Epithelial cell of prostate (primary cell): ENCODE measurements around the gene CHI3L1.

Source experiments
- DNase-seq: peaks from one replicate; pipeline ENCODE4 v3.0.0-alpha.2; 2011; ENCODE audit warnings: low read depth, low spot score
- H3K27ac ChIP-seq: fragments of 450-650 bp; 2 replicates; pipeline ENCODE4 v1.5.1; 2017; ENCODE audit warnings: mild to moderate bottlenecking

Gene CHI3L1

DNA sequence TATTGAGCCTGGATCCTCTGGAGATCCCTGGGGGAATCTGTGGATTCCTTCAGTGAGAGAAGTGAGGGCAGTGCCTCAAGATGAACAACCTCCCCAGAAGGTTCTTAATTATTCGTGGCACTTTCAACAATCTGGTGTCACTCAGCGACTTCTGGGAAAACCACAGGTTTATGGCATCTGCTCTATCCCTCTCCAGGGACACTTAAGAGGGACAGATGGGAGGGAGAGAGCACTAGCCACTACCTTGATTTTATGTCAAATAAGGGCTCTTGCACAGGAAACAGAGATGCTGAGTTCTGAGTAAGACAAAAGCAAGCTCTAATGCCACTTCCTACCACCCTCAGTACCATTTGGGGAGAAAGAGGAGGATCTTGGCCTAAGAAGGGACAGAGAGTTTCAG lies 21.2 kb upstream of the CHI3L1 start:
- no peak for DNase-seq
- no peak overlapping the region for H3K27ac ChIP-seq

GRCh38 chr1:203206129-203206687 lies 19.7 kb upstream of the CHI3L1 start:
- H3K27ac ChIP-seq: no peak overlapping the region
- DNase-seq: no peak

- no peak overlapping the region for H3K27ac ChIP-seq
- DNase-seq: no peak
These were observed 18.3 kb upstream of the CHI3L1 start for GRCh38 chr1:203204756-203205155.

DNA sequence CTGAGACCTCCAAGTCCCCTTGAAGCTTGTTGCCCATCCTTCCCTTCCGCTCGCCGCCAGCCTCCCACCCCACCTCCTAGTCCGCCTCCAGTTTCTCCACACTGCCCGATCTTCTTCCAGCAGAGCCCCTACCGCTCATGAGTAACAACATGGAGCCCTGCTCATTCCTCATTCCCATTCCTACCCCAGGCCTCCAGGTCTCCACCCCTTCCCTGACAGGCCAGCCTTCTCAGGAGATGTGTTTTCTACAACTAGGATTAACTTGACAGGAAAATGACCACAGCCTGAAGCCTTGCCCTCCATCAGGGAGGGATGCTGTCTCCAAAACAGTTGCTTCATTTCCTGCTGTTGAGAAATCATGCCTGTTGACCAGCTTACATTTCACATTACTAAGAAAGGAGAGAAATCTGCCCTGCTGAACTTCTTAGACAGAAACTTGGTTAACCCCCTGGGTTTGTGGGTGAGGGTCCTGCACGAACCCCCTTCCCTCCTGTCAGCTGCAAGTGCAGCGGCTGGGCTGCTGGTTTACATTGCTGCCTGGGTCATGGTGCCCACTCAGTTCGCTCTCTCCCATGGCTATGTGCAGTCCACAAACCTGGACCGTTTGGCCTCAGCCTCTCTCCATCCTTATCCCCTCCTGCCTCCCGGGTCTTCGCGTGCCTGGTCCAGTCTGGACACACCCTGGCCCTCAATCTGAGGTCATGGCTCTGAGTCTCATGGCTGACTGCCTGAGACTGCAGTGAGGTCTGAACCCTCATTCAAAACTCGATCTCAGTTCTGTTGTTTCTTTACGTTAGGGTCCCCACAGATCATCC lies 16.1 kb upstream of the CHI3L1 start:
- no peak overlapping the region for H3K27ac ChIP-seq
- DNase-seq: no peak

DNA sequence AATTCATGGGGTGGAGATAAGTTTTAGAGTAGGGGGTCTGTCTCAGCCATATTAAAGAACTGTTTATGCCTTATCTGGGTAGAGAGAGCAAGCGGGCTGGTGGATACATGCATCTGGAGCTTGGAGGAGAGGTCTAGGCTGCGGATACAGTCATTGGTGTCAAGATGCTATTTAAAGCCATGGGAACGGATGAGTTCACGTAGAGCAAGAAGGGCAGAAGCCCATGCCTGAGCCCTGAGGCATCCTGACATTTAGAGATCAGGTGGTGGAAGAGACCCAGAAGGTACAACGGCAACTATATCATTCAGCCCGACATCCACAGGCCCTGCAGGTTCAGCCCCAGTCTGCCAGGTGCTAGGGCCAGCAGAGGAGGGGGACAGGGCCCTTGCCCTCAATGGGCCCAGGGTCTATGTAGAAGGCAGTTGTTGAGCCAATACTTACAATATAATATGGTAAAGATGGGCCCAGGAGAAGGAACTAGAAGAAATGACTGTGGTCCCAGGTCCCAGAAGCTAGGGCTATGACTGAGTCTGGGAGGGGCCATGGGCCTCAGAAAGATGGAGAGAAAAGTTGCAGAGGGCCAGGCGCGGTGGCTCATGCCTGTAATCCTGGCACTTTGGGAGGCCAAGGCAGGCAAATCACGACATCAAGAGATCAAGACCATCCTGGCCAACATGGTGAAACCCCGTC lies 15.2 kb upstream of the CHI3L1 start:
- H3K27ac ChIP-seq: no peak overlapping the region
- no peak for DNase-seq

DNA sequence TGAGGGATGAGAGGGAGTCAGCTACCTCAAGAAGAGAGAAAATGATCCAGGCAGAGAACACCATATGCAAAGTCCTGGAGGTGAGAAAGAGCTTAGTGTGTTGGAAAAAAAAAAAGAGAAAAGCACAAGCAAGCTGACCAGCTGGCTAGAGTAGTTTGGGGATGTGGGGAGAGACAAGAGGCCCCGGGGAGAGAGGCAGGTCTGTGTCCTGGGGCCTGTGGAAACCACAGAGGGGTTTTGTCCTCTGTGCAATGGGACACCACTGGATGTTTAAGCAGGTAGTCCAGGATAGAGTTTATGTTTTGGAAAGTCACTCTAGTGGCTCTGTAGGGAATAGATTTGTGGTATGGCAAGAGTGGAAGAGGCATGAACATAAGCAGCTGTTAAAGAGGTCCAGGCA lies 14.4 kb upstream of the CHI3L1 start:
- no peak for DNase-seq
- H3K27ac ChIP-seq: no peak overlapping the region

DNA sequence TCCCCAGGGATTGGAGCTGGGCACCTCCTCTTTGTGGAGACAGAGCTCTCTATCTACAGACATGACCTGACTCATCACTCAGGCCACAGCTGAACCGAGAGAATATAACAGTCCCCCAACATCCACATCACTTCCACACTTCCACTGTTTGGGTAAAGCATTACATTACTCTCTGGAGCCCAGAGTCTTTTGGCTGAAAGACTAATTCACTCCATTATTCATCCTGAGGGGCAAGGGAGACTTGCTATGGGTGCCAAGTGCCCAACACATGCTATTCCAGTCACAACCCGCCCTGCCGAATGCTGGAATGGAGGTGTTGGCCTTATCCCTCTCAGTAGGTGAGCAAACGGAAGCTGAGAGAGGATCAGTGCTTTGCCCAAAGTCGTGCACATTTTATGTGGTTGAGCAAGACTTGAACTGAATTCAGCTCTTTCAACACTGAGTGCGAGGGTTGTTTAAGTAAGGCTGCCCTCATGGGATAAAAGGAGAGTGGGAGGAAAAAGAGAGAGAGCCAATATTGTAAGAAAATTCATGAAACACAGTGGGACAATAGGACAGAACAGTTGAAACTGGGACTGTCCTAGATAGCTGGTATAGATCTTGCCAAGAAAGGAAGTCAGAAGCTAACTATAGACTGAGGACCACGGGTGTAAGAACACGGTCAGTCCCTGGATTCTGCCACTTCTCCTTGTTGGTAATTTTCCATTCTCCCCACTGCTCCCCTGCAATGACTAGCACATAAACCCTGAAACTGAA lies 13.5 kb upstream of the CHI3L1 start:
- H3K27ac ChIP-seq: peak overlapping the region; percentile 13
- peak; percentile 37 for DNase-seq

GRCh38 chr1:203199481-203199815 lies 12.9 kb upstream of the CHI3L1 start:
- no peak for DNase-seq
- peak overlapping the region; percentile 13 for H3K27ac ChIP-seq

DNA sequence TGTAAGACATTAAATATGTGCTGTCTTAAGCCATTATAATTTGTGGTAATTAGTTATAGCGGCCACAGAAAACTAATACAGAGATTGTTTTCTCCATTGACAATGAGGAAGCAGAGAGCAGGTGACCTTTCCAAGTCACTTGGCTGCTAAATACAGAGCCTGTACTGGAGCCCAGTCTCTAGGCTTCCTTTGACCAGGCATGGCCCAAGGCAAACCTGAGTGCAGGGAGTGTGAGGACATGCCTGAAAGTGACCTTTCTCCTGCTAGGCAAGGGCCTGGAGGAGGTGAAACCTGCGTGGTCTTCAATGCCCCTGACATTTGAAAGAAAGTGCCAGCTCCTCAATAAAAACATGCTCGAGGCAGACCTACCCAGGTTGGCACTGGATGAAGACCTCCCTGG lies 12.5 kb upstream of the CHI3L1 start:
- no peak overlapping the region for H3K27ac ChIP-seq
- DNase-seq: no peak

DNA sequence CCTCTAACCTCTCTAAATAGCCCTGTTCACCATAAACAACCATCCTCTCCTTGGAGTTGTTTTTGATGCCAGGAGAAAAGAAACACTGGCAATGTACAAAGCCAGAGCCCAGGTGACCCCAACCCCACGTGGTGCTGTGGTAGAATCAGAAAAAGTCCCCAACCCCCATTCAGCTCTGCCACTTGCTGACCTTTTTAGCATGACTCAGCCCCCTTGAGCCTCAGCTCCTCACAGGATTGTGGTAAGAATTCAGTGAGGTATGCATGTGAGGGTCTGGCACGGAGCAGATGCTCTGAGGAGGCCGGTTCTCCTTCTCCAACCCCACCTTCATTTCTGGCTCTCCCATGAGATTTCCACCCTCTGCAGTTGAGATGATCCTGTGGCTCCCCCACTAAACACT lies 11.1 kb upstream of the CHI3L1 start:
- no peak overlapping the region for H3K27ac ChIP-seq
- no peak for DNase-seq

DNA sequence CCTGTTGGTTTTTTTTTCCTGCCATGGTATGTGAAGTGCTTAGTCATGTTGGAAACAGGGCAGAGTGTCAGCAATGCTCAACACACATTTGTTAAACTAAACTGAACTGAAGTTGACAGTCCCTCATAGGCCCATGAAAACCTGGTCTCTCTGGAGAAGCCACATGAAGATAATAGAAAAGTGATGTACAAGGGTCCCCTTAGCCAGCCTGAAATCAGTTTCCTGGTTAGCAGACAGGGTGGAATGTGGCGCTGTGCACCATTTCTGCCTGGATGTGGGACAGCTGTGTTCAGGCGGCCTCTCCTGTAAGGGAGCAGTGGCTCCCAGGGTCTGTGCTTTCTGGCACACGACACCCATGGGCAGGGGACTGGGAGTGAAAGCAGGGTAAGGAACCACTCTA lies 9.9 kb upstream of the CHI3L1 start:
- H3K27ac ChIP-seq: no peak overlapping the region
- DNase-seq: no peak

DNA sequence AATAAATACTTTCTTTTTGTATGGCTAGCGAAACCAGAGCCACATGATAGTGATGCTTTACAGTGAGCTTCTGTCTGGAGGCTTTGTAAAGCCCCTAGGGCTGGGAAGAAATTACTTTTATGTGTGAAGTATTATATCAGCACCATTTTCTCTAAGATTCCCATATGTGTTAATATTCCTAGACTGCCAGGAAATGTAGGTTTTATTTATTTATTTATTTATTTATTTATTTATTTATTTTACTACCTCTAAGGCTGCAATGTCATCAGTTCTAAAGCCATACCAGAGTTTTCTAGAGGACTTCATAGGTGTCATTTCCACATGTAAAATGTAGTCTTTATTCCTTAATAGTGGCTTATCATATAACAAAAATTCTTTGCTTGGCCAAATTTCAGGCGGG lies 4.4 kb upstream of the CHI3L1 start:
- no peak overlapping the region for H3K27ac ChIP-seq
- DNase-seq: no peak

GRCh38 chr1:203189951-203190352 lies 3.4 kb upstream of the CHI3L1 start:
- DNase-seq: no peak
- H3K27ac ChIP-seq: no peak overlapping the region

DNA sequence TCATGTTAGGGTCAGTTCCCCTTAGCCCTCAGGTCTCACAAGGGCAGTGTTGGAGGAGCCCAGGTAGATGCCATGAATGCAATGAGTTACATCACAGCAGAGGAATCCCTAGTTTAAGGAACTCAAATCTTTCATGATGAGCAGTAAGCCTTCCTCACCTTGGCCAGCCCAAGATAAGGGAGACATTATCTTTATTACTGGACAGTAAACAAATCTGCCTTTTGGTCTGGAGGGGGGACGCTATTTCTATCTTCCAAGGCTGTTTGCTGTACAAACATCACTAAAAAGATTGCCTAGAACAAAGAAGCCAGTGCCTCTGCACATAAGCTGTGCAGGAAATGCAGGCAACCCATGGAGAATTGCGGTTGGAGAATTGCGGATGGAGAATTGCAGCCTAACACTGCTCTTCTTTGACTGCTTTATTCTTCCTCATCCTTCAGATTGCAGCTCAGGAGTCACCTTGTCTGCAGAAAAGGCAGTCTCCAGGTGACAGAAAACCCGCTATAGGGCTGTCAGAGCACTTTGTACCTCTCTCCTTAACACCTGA lies 2.3 kb upstream of the CHI3L1 start:
- no peak for DNase-seq
- no peak overlapping the region for H3K27ac ChIP-seq

GRCh38 chr1:203187689-203188264 lies 1.3 kb upstream of the CHI3L1 start:
- no peak overlapping the region for H3K27ac ChIP-seq
- no peak for DNase-seq

- DNase-seq: no peak
- H3K27ac ChIP-seq: no peak overlapping the region
These were observed 791 bp upstream of the CHI3L1 start for GRCh38 chr1:203187304-203187685.

DNA sequence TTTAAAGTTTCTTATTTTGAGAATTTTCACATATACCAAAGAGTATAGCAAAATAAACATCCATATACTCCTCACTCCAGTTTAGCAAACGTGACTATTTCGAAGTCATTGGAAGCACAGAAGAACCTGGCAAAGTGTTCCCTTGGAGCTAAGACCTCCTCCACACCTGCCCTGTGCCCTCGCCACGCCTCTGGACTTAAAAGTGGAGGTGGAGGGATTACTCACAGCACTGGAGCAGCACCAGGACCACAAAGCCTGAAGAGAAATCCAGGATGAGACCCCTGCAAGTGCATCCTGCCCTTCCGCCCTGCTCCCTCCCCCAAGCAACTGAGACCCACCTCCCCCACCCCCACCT lies 436 bp downstream of the CHI3L1 start:
- H3K27ac ChIP-seq: no peak overlapping the region
- no peak for DNase-seq

DNA sequence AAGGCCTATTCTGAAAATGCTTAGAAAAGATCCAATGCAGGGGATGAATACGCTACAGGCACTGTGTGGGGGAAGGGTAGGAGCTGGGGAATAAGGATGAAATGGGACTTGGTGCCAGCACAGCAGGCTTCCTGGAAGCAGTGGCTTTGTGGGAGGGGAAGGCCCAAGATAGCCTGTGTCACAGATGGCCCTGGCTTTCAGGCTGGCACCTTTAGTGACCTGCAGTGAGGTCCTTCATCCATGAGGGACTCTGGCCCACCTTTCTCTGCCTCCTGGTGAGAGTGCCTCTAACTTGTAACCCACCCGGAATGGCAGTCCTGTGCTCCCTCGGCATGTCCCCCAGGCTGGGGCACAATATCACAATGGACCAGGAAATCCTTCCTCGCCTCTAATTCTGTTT lies 919 bp downstream of the CHI3L1 start:
- no peak overlapping the region for H3K27ac ChIP-seq

DNA sequence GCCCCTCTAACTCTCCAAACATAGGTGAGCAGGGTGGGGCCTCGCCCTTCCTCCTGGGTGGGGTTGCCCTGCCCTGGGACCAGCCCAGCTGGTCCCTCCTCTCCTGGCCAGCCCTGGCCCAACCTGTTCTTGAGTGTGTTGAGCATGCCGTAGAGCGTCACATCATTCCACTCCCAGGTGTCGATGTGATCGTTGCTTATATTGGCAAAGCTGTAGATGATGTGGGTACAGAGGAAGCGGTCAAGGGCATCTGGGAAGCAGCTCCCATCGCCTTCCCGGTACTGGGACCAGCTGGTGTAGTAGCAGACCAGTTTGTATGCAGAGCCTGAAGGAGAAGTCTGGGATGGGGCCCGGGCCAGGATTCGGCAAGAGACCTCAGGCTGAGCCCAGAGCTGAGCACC lies 1.4 kb downstream of the CHI3L1 start:
- no peak for DNase-seq
- no peak overlapping the region for H3K27ac ChIP-seq

More for the DNA sequence above, 919 bp downstream of the CHI3L1 start:
- no peak for DNase-seq

GRCh38 chr1:203184467-203184866 lies 2.0 kb downstream of the CHI3L1 start:
- DNase-seq: no peak
- H3K27ac ChIP-seq: no peak overlapping the region
